ENCODE results near the gene ASCL5. TPM values are rescaled to one million over a fixed set of nuclear protein-coding genes. Genes with fewer than 3 reads are reported as not detected.

Gene ASCL5
- total RNA-seq, 1 donor from 2014 or later: not detected

DNA sequence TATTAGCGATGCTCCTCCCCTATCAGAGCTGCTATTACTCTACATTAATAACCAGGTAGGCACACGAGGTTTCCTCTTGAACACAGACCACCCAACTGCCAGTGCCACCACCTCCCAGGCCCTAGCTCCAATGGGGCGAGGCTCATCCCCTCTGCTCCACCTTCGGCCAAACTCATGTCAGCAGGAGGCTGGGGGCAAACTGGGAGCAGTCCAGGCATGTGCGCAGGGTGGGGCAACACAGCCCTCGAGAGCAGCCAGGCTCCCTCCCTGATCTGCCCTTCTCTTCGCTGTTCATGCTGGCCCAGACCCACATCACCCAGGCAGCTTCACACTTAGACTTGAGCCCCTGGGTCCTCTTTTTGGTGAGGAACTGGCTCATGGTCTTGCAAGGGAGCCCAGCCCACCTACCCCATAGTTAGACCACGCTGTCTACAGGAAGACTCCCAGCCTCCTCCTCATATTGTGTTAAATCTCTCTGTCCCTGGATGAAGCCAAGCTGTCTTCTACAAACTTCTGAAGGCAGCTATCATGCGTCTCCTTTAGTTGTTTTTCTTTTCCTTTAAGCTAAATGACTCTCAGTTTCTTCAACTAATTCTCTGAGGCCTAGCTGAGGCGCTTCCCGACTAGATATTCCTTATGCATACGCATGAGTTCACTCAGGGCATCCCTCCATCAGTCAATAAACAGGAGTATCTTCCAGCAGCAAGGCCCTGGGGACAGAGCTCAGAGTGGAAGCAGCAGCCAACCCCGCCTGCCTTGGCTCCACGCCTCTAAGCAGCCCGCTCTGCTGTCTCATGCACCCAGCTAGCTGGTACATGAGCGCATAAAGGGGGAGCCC lies 15.2 kb upstream of the ASCL5 start:
- TF ChIP-seq, protein P1, sequence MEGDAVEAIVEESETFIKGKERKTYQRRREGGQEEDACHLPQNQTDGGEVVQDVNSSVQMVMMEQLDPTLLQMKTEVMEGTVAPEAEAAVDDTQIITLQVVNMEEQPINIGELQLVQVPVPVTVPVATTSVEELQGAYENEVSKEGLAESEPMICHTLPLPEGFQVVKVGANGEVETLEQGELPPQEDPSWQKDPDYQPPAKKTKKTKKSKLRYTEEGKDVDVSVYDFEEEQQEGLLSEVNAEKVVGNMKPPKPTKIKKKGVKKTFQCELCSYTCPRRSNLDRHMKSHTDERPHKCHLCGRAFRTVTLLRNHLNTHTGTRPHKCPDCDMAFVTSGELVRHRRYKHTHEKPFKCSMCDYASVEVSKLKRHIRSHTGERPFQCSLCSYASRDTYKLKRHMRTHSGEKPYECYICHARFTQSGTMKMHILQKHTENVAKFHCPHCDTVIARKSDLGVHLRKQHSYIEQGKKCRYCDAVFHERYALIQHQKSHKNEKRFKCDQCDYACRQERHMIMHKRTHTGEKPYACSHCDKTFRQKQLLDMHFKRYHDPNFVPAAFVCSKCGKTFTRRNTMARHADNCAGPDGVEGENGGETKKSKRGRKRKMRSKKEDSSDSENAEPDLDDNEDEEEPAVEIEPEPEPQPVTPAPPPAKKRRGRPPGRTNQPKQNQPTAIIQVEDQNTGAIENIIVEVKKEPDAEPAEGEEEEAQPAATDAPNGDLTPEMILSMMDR (IDR thresholded peaks at IDR 0.05): no peak
- intact Hi-C loops (cut with micrococcal nuclease): no loop called here
- ChIA-PET CTCF (no interaction called here), POLR2A (no interaction called here)
- H3K4me3 Mint-ChIP-seq: no peak overlapping the region
- no peak overlapping the region for H3K27ac Mint-ChIP-seq
- no peak for DNase-seq
- H3K27me3 Mint-ChIP-seq: no peaks in the 10 kb centered on the region
- H3K9me3 Mint-ChIP-seq: no peaks in the 10 kb centered on the region
- no peak for ATAC-seq (ENCODE audit: low read depth)
- peaks cover 5% of the 10 kb centered on the region for H3K4me1 Mint-ChIP-seq
- peaks cover 79% of the 10 kb centered on the region for H3K36me3 Mint-ChIP-seq (ENCODE audit: low read depth)

DNA sequence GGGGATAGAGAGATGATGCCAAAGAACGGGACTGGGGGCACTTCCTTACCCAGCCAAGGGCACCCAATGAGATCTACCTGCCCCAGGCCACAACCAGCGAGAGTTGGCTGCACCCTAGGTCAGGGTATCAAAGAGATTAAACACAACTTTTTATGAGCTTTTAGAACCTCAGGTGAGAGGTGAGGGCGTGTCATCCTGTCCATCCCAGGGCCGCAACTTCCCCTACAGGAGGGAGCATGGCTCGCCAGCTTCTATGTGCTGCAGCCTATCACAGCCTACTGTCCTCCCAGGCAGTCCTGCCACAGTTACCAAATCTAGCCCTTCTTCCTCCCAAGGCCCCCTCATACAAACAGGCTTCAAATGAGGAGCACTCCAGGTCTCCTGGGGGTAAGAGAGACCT lies 14.4 kb upstream of the ASCL5 start:
- H3K27me3 Mint-ChIP-seq: no peaks in the 10 kb centered on the region
- H3K4me1 Mint-ChIP-seq: peaks cover 5% of the 10 kb centered on the region
- ATAC-seq (ENCODE audit: low read depth): no peak
- intact Hi-C loops (cut with micrococcal nuclease): no loop called here
- POLR2A ChIA-PET: no interaction called here
- peaks cover 76% of the 10 kb centered on the region for H3K36me3 Mint-ChIP-seq (ENCODE audit: low read depth)
- CTCF ChIA-PET: interaction anchor here (1.0 kb wide), 1 partner anchor 27 kb away, joined by 3 read pairs; no protein-coding TSS in a partner anchor
- TF ChIP-seq, protein P1 (IDR thresholded peaks at IDR 0.05): no peak
- no peak overlapping the region for H3K4me3 Mint-ChIP-seq
- no peak overlapping the region for H3K27ac Mint-ChIP-seq
- H3K9me3 Mint-ChIP-seq: no peaks in the 10 kb centered on the region
- DNase-seq: no peak

DNA sequence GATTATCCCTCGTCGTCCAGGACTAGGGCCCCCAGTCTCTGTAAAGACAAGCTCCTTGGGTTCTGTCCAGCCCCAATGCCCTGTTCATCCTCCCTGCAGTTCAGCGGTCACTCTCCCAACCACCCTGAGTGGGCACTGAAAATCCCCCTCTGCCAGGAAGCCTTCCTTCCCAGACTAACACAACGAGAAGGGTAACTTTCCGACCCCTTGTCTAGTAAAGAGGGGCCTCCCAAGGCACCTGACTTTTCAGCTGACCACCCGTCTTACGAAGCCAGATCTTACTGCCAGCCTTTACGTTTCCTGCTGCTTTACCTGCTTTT lies 13.9 kb upstream of the ASCL5 start:
- ATAC-seq (ENCODE audit: low read depth): no peak
- no peak overlapping the region for H3K4me3 Mint-ChIP-seq
- POLR2A ChIA-PET: interaction anchor here (1.0 kb wide), 1 partner anchor 14 kb away, joined by 3 read pairs; no protein-coding TSS in a partner anchor
- no peak for DNase-seq
- H3K4me1 Mint-ChIP-seq: peaks cover 5% of the 10 kb centered on the region
- TF ChIP-seq, protein P1 (IDR thresholded peaks at IDR 0.05): no peak
- intact Hi-C loops (cut with micrococcal nuclease): no loop called here
- H3K27ac Mint-ChIP-seq: no peak overlapping the region
- H3K9me3 Mint-ChIP-seq: no peaks in the 10 kb centered on the region
- H3K27me3 Mint-ChIP-seq: no peaks in the 10 kb centered on the region
- H3K36me3 Mint-ChIP-seq (ENCODE audit: low read depth): peaks cover 76% of the 10 kb centered on the region
- CTCF ChIA-PET: interaction anchor here (1.0 to 1.3 kb wide), 2 partner anchors 8 to 27 kb away, joined by 3 read pairs; no protein-coding TSS in a partner anchor

DNA sequence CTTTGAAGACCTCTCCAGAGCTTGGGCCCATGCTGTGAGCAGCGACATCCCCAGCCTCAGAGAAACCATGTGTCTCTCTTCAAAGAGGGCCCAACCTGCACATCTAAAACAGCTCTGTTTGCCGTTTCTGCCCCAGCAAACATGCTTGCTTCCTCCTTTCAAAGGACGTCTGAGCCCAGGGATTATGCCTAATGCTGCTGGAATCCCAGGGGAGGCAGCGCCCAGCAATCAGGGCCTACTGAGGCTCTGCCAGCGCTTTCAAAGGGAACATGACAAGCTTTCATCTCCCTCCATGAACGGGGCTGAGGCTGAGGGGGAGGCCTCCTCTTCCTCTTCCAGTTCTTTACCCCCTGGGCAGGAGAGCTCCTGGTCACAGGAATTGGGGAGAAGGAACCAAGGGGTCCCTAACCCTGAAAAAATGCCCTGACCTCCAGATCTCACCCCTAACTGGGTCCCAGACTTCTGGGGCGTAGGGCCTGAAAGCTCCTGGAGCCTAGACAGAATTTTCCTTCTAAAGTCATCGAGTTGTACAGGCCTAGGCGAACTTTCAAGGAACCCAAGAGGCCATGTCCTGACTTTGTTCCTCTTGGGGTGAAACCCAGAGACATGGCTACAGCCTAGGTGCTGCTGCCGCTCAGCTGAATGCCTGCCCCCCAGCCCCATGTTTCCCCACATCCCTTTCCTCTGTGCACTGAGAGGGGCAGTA lies 13.4 kb upstream of the ASCL5 start:
- H3K4me1 Mint-ChIP-seq: peaks cover 5% of the 10 kb centered on the region
- peak overlapping the region; percentile 20 for H3K27ac Mint-ChIP-seq
- DNase-seq: no peak
- TF ChIP-seq, protein P1 (IDR thresholded peaks at IDR 0.05): no peak
- POLR2A ChIA-PET: interaction anchor here (0.6 to 1.0 kb wide), 2 partner anchors 14 to 332 kb away, joined by 3 to 4 read pairs; no protein-coding TSS in a partner anchor
- H3K4me3 Mint-ChIP-seq: no peak overlapping the region
- ATAC-seq (ENCODE audit: low read depth): peak; percentile 25
- H3K27me3 Mint-ChIP-seq: no peaks in the 10 kb centered on the region
- intact Hi-C loops (cut with micrococcal nuclease): no loop called here
- peaks cover 76% of the 10 kb centered on the region for H3K36me3 Mint-ChIP-seq (ENCODE audit: low read depth)
- CTCF ChIA-PET: interaction anchor here (1.3 kb wide), 1 partner anchor 9 kb away, joined by 3 read pairs; no protein-coding TSS in a partner anchor
- no peaks in the 10 kb centered on the region for H3K9me3 Mint-ChIP-seq

DNA sequence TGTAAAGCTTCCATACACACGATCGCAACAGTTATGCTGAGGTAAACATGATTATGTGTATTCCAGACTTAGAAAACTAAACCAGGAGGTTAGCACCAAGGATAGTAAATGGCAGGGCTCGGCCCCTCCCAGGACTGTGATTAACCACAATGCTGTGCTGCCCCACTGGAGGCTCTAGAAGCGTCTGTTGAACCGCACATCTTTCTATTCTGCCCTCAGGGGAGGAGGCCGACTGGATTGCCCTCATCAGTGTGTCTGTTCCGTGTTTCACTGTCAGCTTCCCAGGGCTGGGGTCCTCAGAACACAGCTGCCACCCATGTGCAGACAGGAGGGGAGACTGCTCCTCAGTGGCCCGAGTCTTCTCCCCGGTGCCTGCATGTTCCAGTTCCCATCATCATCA lies 12.8 kb upstream of the ASCL5 start:
- ATAC-seq (ENCODE audit: low read depth) (no peak), DNase-seq (no peak)
- H3K4me1 Mint-ChIP-seq: peaks cover 5% of the 10 kb centered on the region
- no peaks in the 10 kb centered on the region for H3K9me3 Mint-ChIP-seq
- intact Hi-C loops (cut with micrococcal nuclease): no loop called here
- CTCF ChIA-PET: interaction anchor here (1.3 kb wide), 1 partner anchor 9 kb away, joined by 3 read pairs; no protein-coding TSS in a partner anchor
- peaks cover 75% of the 10 kb centered on the region for H3K36me3 Mint-ChIP-seq (ENCODE audit: low read depth)
- no peak overlapping the region for H3K4me3 Mint-ChIP-seq
- POLR2A ChIA-PET: interaction anchor here (0.6 to 1.0 kb wide), 2 partner anchors 15 to 332 kb away, joined by 3 to 4 read pairs; no protein-coding TSS in a partner anchor
- TF ChIP-seq, protein P1 (IDR thresholded peaks at IDR 0.05): no peak
- H3K27me3 Mint-ChIP-seq: no peaks in the 10 kb centered on the region
- H3K27ac Mint-ChIP-seq: no peak overlapping the region
